ENCODE data around the gene GDAP1L1. TPM values are rescaled to one million over a fixed set of nuclear protein-coding genes. Genes with fewer than 3 reads are reported as not detected.
A peak's percentile ranks its signal among the peaks of the same experiment; 100 is the strongest.

GDAP1L1 gene
- total and polyA plus RNA-seq, 2 of the 4 experiments (the other 2 are of a cell fraction), result not detected

GRCh38 chr20:44199877-44200276, 47.2 kb upstream of the GDAP1L1 start:
- no peak overlapping the region for H4K5ac ChIP-seq (ENCODE audit: low read depth, low read length)
- TF ChIP-seq CHD1 (IDR thresholded peaks at IDR 0.05; ENCODE audit: low read depth, low read length), result no peak
- TF ChIP-seq MAFK (IDR thresholded peaks at IDR 0.05; ENCODE audit: low read depth, low read length), result no peak
- TF ChIP-seq MAZ (IDR thresholded peaks at IDR 0.05; ENCODE audit: borderline replicate concordance, low read depth, low read length), result no peak
- no peak for TF ChIP-seq USF2 (IDR thresholded peaks at IDR 0.05; ENCODE audit: low read depth, low read length)
- TF ChIP-seq CEBPB (IDR thresholded peaks at IDR 0.05; ENCODE audit: low read depth, low read length), result no peak
- no peak for TF ChIP-seq RCOR1 (IDR thresholded peaks at IDR 0.05; ENCODE audit: insufficient replicate concordance, low read length)
- H3K56ac ChIP-seq (ENCODE audit: extremely low read depth, insufficient read depth, low read length), result no peak overlapping the region
- H2AK9ac ChIP-seq (replicated peaks; ENCODE audit: low read depth, low read length, poor library complexity), result peak overlapping the region; percentile 22
- peak overlapping the region; percentile 23; the same call in 1 of the 2 replicates for H2AK5ac ChIP-seq (ENCODE audit: low read depth, low read length)
- peaks cover 36% of the 10 kb centered on the region for H3K36me3 ChIP-seq (ENCODE audit: control insufficient read depth, insufficient read depth, low read length)
- no peak overlapping the region for H3K4me2 ChIP-seq (ENCODE audit: low read depth, low read length)
- H3K9ac ChIP-seq (ENCODE audit: low read depth, low read length), result no peak overlapping the region
- H3K9me3 ChIP-seq (ENCODE audit: control insufficient read depth, insufficient read depth, low read length), result no peaks in the 10 kb centered on the region
- no peaks in the 10 kb centered on the region for H3K27me3 ChIP-seq (ENCODE audit: control insufficient read depth, insufficient read depth, low read length)
- H3K9me1 ChIP-seq (ENCODE audit: insufficient read depth, low read length), result peaks cover 32% of the 10 kb centered on the region
- in situ Hi-C loops (cut with MboI; ENCODE audit: low sequenced_read_pairs), result no loop called here
- no peak overlapping the region for H2BK15ac ChIP-seq (ENCODE audit: low read depth, low read length)
- H3K4me1 ChIP-seq (ENCODE audit: control insufficient read depth, insufficient read depth, low read length), result peaks cover 18% of the 10 kb centered on the region
- no peak for DNase-seq
- peak overlapping the region; percentile 91 for H3K23ac ChIP-seq (ENCODE audit: low read depth, low read length)
- intact Hi-C loops (cut with micrococcal nuclease), result loop anchor here (10.0 kb wide), 1 partner anchor 745 kb away; the partner anchor contains the start of gene SRSF6
- no peak overlapping the region for H2AFZ ChIP-seq (replicated peaks; ENCODE audit: low read length, poor library complexity)
- peak overlapping the region; percentile 35 for H2BK5ac ChIP-seq (ENCODE audit: low read depth, low read length, poor library complexity, severe bottlenecking)
- CTCF ChIA-PET, result interaction anchor here (1.6 kb wide), 1 partner anchor 88 kb away, joined by 3 read pairs; no protein-coding TSS in a partner anchor
- H3K18ac ChIP-seq (ENCODE audit: low read depth, low read length), result no peak overlapping the region
- 0 out of 2 replicates have a peak overlapping the region, but pooled peaks have one; percentile 54 for H2BK20ac ChIP-seq (ENCODE audit: low read depth, low read length)
- POLR2A ChIA-PET (ENCODE audit: unreplicated experiment), result no interaction called here
- peak overlapping the region; percentile 42 for H2BK120ac ChIP-seq (ENCODE audit: low read depth, low read length)
- no TSS peak for BruUV-seq (replicated peaks)
- H4K91ac ChIP-seq (ENCODE audit: insufficient read depth, low read depth, low read length), result 0 out of 2 replicates have a peak overlapping the region, but pooled peaks have one; percentile 29
- H3K79me1 ChIP-seq (ENCODE audit: low read depth in 1 of 2, low read length in 2 of 2), result peaks cover 40 to 66% of the 10 kb centered on the region in 2 experiments
- peak overlapping the region; percentile 75; the same call in 1 of the 2 replicates for H3K14ac ChIP-seq (replicated peaks; ENCODE audit: low read depth, low read length)
- no peak overlapping the region for H3K4me3 ChIP-seq (ENCODE audit: insufficient read depth, low read depth, low read length)
- no peak for ATAC-seq (ENCODE audit: low read depth)
- H3K4ac ChIP-seq (ENCODE audit: low read depth, low read length), result peak overlapping the region; percentile 73
- dilution Hi-C loops (cut with HindIII; ENCODE audit: low sequenced_read_pairs, unreplicated experiment), result no loop called here
- 100% methylated on average over 1 of the region's 4 CpGs; no CpG with 5 or more reads in 1 of the 2 experiments for WGBS, 2 experiments (ENCODE audit: extremely low coverage in 2 of 2, insufficient read length in 1 of 2)
- H4K20me1 ChIP-seq (ENCODE audit: insufficient read depth, low read length), result peaks cover 8% of the 10 kb centered on the region
- H4K8ac ChIP-seq (ENCODE audit: low read depth in 2 of 2, low read length in 2 of 2), result peak overlapping the region; percentile 37 to 40; a peak in 2 of 4 replicates
- peak overlapping the region; percentile 10; the same call in 1 of the 2 replicates for H3K27ac ChIP-seq (ENCODE audit: insufficient read depth, low read length)
